NCI-H2107 (cell line): ENCODE results near the gene GON7.
A peak's percentile ranks its signal among the peaks of the same experiment; 100 is the strongest.
"Not testable (repeated sequence)": the region's sequence is repeated elsewhere in the genome, so short reads cannot be mapped to it uniquely, and the experiment has no call there.

Experiments used
- DNase-seq: peaks from one replicate; lab custom pipeline; 2025; lab: John Stamatoyannopoulos, UW

The GON7 gene

GRCh38 chr14:93199031-93199430, 7.8 kb downstream of the GON7 start:
- DNase-seq = no peak

GRCh38 chr14:93195316-93195999, 11.4 kb downstream of the GON7 start:
- DNase-seq = no peak

GRCh38 chr14:93186956-93187355, 19.9 kb downstream of the GON7 start:
- DNase-seq = no peak

GRCh38 chr14:93186466-93186865, 20.4 kb downstream of the GON7 start:
- DNase-seq = no peak

GRCh38 chr14:93185349-93185720, 21.5 kb downstream of the GON7 start:
- DNase-seq = no peak

GRCh38 chr14:93184391-93185348, 22.2 kb downstream of the GON7 start, which contains the start of the genes LYSET and MOAP1:
Gene LYSET, plus strand, starts transcription at chr14:93185317. Its CDS starts 89 bp downstream, at chr14:93185406.
Gene MOAP1, minus strand, starts transcription at chr14:93184897. Its CDS starts 655 bp downstream, at chr14:93184242.
- peak; percentile 92 for DNase-seq

- no peak for DNase-seq
Observed at GRCh38 chr14:93183596-93184317, 23.1 kb downstream of the GON7 start.

GRCh38 chr14:93175492-93175891, 31.4 kb downstream of the GON7 start:
- no peak for DNase-seq

GRCh38 chr14:93174731-93175130, 32.1 kb downstream of the GON7 start:
- DNase-seq = not testable (repeated sequence)

- no peak for DNase-seq
Observed at GRCh38 chr14:93173943-93174395, 32.9 kb downstream of the GON7 start.

- no peak for DNase-seq
Observed at GRCh38 chr14:93171376-93171775, 35.5 kb downstream of the GON7 start.

GRCh38 chr14:93170141-93170540, 36.7 kb downstream of the GON7 start:
- not testable (repeated sequence) for DNase-seq

- DNase-seq = not testable (repeated sequence)
Observed at GRCh38 chr14:93169619-93170018, 37.2 kb downstream of the GON7 start.

GRCh38 chr14:93168610-93169009, 38.3 kb downstream of the GON7 start:
- not testable (repeated sequence) for DNase-seq

- DNase-seq = not testable (repeated sequence)
Observed at GRCh38 chr14:93165271-93166265, 41.3 kb downstream of the GON7 start.

- DNase-seq = no peak
Observed at GRCh38 chr14:93163564-93163963, 43.3 kb downstream of the GON7 start.

GRCh38 chr14:93161411-93161940, 45.4 kb downstream of the GON7 start:
- no peak for DNase-seq

GRCh38 chr14:93160353-93160801, 46.5 kb downstream of the GON7 start:
- no peak for DNase-seq

GRCh38 chr14:93159625-93160352, 47.1 kb downstream of the GON7 start:
- DNase-seq = not testable (repeated sequence)

GRCh38 chr14:93158349-93158748, 48.5 kb downstream of the GON7 start:
- DNase-seq = not testable (repeated sequence)
